Measurements from ENCODE around the gene ATRX.

- no peak for TF ChIP-seq POLR2AphosphoS5 (IDR thresholded peaks at IDR 0.05; ENCODE audit: low read depth, low read length)
- TF ChIP-seq SPI1 (IDR thresholded peaks at IDR 0.05; ENCODE audit: low read depth, low read length): no peak
These were observed 188.9 kb downstream of the ATRX start for GRCh38 chrX:77597090-77597489.
